Gastroesophageal sphincter (tissue), 3 donors: ENCODE results near the gene TWF2.

Source experiments
- CTCF ChIP-seq, 4 experiments: fragments of 200-600 bp in 2 of 4; fragments of 450-650 bp in 2 of 4; sonication (generic) in 1 of 4; IDR thresholded peaks; one replicate each; pipeline ENCODE4 v1.5.1; 2017 to 2019; ENCODE audit warnings: antibody characterized with exemption in 4 of 4, mild to moderate bottlenecking in 2 of 4, moderate library complexity in 2 of 4
- EP300 ChIP-seq: sonication (generic); formaldehyde crosslinking; IDR thresholded peaks from one replicate; pipeline ENCODE4 v1.6.1; 2017; ENCODE audit warnings: antibody characterized with exemption, mild to moderate bottlenecking
- POLR2A ChIP-seq, 2 donors: fragments of 450-650 bp; IDR thresholded peaks; one replicate each; pipeline ENCODE4 v1.6.1; 2017; ENCODE audit warnings: antibody characterized with exemption in 2 of 2, mild to moderate bottlenecking in 2 of 2, moderate library complexity in 1 of 2

GRCh38 chr3:52262447-52262846 lies 23.5 kb upstream of the TWF2 start:
- TF ChIP-seq EP300 (no peak), CTCF (IDR thresholded peaks at IDR 0.05) (no peak), POLR2A (IDR thresholded peaks at IDR 0.05) (no peak)
